Measurements from ENCODE around the gene DQX1.
A peak's percentile ranks its signal among the peaks of the same experiment; 100 is the strongest.

The DQX1 gene

GRCh38 chr2:74554820-74555531 lies 28.9 kb upstream of the DQX1 start:
- DNase-seq: peak; percentile 19

DNA sequence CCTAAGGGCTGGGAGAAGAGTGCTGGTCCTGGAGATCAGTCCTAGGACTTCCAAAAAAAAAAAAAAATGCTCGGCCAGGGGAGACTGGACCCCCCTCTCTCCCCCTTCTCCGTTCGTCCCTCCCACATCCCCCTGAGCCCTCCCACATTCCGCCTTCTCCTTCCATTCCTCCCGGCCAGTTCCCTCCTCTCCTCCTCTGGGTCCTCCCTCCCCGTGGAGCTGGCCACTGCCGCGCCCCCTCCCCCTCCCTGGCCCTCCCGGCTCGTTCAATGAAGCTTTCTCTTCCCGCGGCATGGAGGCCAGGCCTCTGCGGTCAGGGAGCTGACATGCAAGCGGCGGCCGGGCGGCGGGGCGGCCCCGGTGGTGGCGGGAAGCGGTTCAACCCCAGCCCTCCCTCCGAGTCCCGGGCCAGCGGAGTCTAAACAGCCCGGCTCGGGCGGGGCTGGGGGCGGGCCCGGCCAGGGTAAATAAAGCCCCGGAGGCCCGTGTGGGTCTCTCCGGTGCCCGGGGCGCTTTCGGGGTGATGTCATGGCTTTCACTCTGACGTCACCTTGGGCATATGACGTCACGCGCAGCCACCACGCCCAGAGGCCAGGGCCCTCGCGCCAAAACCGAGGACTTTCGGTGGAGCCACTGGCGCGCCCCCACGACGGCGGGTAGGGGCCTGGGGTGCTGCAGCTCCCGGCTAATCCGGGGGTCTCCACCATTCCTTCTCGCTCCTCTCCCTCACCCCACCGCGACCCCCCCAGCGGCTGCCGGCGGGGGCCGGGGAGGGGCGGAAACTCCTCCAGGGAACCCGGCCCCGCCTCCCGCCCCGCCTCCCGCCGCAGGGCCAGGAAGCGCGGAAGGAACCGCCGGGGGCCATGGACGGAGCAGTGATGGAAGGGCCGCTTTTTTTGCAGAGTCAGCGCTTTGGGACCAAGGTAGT lies 28.1 kb upstream of the DQX1 start, which contains the start of the genes DOK1 and LOXL3:
Gene DOK1, plus strand, starts transcription at position 829 of the 928 bp plus-strand sequence. Its CDS starts 35 bp downstream, at position 864.
Gene LOXL3, minus strand, starts transcription at position 51 of the 928 bp plus-strand sequence. CDS start 1,308 bp downstream, outside the sequence.
- DNase-seq: peak; percentile 92

GRCh38 chr2:74552914-74553811 lies 27.1 kb upstream of the DQX1 start:
- no peak for DNase-seq

GRCh38 chr2:74551942-74552913 lies 26.2 kb upstream of the DQX1 start:
- no peak for DNase-seq

GRCh38 chr2:74551530-74551929 lies 25.5 kb upstream of the DQX1 start:
- no peak for DNase-seq

GRCh38 chr2:74550231-74550630 lies 24.2 kb upstream of the DQX1 start:
- DNase-seq: no peak

- peak; percentile 51 for DNase-seq
Observed at GRCh38 chr2:74548900-74549826, 23.1 kb upstream of the DQX1 start.

DNA sequence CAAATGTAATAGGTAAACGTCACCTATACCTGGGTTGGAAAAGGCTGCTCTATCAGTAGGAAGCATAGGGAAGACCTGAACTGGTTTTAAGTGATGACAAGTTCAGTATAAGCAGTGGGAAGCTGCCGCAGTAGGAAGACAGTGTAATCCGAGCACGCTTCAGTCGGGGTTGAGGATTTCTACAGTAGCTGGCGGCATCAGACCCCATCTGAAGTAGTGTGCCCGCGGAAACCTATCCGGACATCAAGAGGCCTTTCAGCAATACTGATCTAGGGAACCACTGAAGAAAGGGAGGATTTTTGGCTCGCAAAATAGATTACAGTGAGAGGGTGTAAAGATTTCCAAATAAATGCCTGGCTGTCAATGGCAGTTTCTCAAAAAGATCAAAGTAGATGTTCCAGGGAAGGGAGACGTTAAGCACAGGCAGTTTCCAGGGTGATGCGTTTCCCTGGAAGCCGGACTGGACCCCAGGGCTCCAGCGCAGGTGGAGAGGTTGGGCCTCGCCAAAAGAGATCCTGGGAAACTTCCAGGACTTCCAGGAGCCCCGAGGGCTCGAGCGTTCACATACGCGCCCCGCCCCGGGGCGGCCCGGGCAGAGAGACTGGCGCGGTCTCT lies 22.4 kb upstream of the DQX1 start:
- no peak for DNase-seq

DNA sequence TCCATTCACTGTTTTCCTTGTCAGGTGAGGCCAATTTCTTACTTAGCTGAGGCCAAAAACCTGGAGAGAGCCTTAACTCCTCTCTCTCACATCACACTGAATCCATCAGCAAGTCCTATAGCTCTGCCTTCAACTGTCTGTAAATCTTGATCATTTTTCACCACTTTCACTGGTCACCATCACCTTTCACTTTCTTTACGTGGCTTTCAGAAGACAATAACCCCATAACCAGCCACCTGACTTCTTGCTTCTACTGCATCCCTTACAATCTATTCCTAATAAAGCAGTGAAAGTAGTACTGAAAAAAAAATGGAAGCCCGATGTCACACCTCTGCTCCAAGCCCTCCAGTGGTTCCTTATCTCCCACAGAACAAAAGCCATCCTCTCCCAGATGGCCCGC lies 20.0 kb upstream of the DQX1 start:
- DNase-seq: no peak

DNA sequence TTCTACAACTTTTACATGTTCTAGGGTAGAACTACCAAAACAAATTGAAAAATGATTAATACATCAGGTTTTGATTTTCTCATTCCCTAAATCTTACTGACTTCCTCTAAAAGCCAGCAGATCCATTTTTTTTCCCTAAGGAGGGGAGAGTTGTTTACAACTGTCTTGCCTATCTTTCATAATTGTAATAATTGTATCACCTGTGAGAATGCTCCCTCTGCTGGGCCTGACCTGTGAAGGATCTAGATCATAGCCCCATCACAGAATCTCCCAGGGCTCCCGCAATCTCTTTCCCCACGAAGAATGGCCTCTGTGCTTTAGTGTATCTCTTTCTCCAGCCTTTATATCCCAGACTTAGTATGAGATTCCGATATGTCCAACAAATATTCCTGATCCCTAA lies 18.6 kb upstream of the DQX1 start:
- DNase-seq: no peak

DNA sequence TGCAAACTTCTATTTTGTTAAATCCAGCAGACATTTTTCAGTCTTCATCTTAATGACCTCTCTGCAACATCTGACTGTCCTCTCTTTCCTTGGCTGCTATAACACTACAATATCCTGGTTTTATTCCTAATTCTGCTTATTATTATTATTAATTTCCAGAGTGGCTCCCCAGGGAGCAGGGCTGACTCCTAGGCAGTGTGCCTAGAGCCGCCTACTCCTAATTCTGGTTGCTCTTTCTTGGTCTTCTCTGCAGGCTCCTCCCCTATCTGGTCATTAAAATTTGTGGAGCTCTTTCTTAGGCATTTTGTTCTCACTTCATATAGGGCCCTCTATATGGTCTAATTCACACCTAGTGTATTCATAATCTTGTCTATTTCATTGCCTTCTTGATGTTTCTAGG lies 16.9 kb upstream of the DQX1 start:
- no peak for DNase-seq

GRCh38 chr2:74540291-74540690 lies 14.3 kb upstream of the DQX1 start:
- DNase-seq: no peak

DNA sequence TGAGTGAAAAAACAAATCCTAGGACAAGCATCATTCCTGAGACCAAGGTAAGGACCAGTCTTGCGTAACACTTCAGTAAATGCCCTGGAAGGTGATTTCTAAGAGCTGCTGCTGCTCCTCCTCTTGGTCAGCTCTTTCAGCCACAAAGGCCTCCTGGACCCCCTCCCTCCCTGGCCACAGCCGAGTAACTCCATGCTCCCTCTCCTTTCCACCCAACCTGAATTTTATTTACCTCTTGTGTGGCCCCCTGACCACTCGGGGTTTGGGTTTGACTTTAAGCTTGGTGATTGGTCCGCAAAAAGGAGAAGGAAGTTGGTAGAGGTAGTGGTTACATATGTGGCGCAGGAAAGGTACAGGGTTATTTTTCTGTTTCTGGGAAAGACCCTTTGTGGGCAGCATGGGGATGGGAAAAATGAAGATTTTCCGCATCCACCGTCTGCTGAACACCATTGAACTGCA lies 12.9 kb upstream of the DQX1 start:
- no peak for DNase-seq

DNA sequence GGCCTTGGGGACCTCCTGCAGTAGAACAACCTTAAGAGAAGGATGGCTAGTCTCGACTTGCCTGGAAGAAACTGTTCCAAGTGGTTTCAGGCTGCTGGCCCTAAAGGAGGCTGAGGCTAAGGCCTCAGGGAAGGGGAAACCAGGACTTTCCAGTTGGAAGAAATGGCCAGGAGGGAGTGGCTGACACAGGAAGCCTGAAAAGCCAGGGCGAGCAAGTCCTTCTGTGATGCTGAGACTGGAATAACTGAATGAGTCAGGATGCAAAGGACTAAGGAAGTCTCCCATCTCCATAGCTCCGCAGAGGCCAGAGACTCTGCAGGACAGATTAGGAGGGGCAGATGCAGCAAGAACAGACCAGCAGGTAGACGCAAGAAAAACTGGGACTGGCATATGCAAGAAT lies 11.1 kb upstream of the DQX1 start:
- DNase-seq: no peak

DNA sequence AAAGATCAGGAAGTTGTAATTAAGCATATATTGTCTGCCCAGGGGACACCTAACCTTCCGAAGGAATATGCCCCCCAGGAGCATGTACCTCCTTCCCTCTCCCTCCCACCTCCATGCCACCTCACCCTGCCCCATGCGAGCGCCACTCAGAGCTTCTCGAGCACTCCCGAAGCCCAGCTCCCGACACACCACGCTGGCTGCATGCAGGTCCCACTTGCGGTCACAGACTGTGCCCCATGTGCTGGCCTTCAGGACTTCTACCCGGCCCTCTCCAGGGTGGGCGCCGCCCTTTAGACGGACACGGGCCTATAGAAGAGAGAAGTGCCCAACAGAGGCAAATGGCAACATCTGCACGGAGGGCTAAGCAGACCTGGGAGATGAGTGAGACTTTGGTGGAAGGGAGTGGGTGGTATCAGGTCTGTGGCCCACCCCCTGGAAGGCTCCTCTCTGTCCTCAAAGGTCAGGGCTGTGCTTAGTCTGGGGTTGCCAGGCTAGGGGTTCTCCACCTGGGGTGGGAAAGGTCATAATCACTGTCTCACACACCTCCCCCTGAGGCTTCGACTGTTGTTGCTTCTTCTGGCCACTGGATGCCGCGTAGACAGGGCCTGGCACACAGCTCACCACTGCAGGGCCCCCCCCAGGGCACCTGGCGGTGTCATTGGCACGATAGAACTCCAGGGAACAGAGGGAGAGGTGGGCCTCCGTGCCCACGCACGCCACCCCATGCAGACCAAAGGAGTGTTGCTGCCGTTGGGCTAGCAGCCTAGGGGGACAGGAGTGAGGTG lies 10.3 kb upstream of the DQX1 start:
- no peak for DNase-seq

DNA sequence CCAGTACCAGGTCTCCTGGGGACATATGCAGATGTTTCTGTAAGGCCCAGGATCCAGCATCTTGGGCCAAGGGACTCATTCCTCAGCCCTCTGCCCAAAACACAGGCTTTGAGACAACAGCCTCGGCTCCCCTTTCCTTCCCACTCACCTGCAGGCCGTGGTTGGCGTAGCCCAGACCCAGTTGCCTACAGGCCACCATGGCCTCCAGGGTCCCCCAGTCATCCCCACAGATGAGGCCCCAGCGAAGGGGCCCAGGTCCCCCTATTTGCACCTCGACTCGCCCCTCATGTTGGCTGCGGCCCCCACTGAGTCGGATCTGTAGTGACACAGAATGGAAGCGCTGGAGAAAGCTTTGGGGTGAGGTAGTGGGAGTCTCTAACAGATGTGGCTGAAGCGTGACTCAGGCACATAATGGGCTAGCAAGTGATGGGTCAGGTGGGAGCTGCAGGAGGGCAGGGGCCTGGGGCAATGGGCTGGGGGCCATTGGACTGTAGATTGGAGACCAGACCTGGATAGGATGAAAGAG lies 9.5 kb upstream of the DQX1 start:
- no peak for DNase-seq

GRCh38 chr2:74534411-74534810 lies 8.4 kb upstream of the DQX1 start:
- no peak for DNase-seq

- DNase-seq: no peak
Observed at GRCh38 chr2:74533464-74533863, 7.4 kb upstream of the DQX1 start.

DNA sequence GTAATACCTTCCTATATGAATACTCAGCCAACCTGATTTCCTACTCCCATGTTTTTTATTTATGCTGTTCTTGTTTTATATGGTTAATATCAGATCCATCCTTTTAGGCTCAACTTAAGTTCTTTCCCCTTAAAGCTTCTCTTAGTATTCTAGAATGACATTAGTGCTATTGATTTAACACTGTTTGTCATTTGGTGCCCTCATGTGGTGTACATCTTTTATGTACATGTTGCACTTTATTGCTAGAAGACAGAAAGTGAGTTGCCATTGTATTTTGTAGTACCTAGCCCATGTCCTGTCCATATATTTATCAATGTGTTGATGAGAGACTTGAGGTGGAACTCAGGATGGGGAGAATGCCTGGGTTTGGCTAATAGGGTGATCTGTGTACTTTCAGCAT lies 6.2 kb upstream of the DQX1 start:
- peak; percentile 51 for DNase-seq

Measured in fibroblast of skin of right quadriceps (primary cell).